DMS53 treated with DMSO at 0.1 percent for 48 hours (cell line): ENCODE measurements around the gene GATD1.
A peak's percentile ranks its signal among the peaks of the same experiment; 100 is the strongest.

Experiments
- DNase-seq: peaks from one replicate; lab custom pipeline; 2025; ENCODE audit not compliant: unreplicated experiment; lab: John Stamatoyannopoulos, UW

Gene GATD1, protein sequence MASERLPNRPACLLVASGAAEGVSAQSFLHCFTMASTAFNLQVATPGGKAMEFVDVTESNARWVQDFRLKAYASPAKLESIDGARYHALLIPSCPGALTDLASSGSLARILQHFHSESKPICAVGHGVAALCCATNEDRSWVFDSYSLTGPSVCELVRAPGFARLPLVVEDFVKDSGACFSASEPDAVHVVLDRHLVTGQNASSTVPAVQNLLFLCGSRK

GRCh38 chr11:777288-778255 is at the start of gene GATD1:
TSS of gene GATD1 (minus strand) at chr11:777487. CDS start at chr11:777462, 25 bp downstream.
- peak; percentile 87 for DNase-seq

DNA sequence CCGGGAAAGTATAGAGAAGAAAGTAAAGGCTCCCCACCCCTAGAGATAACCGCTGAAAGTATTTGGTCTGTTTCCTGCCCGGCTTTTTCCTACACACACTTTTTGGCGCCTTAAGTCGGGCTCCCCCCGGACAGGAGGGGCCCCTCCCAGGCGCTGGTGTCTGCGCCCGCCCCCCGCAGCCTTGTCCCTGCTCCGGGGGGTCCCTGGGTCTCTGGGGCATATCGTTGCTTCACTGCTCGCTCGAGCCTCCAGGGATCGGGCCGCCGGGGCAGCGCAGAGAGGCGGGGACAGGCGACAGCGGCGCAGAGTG is 49.5 kb upstream of the GATD1 start:
- no peak for DNase-seq

- no peak for DNase-seq
Measured at GRCh38 chr11:826227-826621, 48.9 kb upstream of the GATD1 start.

GRCh38 chr11:825366-826226 is 48.3 kb upstream of the GATD1 start:
- DNase-seq, result no peak

DNA sequence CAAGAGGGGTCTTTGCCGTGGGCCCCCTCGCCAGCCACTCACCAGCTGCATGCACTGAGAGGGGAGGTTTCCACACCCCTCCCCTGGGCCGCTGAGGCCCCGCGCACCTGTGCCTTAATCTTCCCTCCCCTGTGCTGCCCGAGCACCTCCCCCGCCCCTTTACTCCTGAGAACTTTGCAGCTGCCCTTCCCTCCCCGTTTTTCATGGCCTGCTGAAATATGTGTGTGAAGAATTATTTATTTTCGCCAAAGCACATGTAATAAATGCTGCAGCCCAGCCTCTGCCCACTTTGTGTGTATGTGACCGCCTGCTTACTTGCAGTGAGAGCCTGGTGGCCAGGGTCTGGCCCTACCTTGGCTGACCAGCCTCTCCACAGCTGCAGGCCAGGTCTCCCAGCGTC is 47.7 kb upstream of the GATD1 start:
- DNase-seq, result peak; percentile 56

- peak; percentile 93 for DNase-seq
Measured at GRCh38 chr11:824292-824880, 47.1 kb upstream of the GATD1 start.

DNA sequence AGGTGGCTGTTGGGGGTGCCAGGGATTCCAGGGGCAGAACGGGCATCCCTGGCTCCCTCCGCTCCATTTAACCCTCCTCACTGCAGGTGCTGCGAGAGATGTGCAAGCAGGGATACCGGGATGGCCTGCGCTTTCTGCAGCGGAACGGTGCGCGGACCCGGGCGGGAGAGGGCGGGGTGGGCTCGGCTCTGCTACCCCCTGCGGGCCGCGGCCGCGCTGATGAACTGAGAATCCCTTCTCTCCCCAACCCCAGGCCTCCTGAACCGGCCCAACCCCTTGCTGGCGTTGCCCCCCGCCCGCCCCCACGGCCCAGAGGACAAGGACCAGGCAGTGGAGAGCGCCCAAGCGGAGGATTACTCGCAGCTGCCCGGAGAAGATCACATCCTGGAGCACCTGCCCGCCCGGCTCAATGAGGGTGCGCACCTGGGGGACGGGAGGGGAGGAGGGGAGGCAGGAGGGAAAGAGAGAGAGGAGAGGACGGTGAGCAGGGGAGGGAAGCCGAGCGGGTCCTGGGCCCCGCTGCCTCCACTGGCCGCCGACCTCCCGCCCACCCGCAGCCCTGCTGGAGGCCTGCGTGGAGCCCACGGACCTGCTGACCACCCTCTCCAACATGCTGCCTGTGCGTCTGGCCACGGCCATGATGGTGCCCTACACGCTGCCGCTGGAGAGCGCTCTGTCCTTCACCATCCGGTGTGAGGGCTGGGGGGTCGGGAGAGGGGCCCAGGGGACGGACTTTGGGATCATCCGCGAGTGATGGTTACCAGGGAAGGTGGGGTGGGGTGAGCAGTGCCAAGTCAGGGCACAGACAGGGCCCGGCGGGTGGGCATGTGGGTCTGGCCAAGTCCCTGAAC is 46.4 kb upstream of the GATD1 start:
- DNase-seq, result peak; percentile 68

GRCh38 chr11:821512-822371 is 44.5 kb upstream of the GATD1 start:
- DNase-seq, result no peak

DNA sequence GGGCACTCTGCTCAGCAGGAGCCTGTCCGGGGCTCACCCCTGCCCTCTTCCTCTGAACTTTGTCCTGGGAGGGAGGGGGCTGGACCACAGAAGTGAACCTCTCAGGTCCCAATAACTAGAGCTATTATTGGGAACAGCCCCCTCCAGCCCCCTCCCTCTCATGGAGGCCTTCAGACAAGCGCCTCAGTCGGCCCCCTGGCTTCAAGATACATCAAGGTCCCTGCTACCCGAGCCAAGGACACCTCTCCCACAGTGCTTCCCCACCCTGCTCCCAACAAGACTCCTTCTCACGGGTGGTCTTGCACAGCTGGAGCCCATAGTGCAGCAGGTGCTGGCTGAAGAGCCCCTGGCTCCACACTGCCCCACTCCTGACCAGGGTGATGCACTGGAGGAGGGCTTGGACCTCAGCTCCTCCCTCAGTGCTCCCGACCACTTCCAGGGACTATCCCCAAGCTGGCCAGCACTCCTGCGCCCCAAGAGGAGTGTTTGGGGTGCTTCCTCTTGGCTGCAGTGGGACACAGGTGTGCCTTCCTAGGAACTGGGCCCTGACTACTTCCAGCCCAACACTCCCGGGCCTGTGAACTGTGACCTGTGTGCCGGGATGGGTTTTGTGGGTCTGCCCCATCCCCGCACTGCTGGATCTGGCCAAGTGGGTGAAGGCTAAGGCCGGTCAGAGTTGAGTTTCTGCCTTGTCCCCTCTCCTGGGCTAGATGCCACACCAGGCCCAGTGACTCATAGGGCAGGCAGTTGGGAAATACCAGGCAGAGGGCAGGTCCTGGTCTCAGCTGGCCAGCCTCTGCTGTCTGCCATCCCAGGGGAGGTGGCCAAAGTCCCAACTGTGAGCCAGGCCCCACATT is 43.6 kb upstream of the GATD1 start:
- DNase-seq, result peak; percentile 37

GRCh38 chr11:819943-820649 is 42.8 kb upstream of the GATD1 start:
- DNase-seq, result peak; percentile 94

DNA sequence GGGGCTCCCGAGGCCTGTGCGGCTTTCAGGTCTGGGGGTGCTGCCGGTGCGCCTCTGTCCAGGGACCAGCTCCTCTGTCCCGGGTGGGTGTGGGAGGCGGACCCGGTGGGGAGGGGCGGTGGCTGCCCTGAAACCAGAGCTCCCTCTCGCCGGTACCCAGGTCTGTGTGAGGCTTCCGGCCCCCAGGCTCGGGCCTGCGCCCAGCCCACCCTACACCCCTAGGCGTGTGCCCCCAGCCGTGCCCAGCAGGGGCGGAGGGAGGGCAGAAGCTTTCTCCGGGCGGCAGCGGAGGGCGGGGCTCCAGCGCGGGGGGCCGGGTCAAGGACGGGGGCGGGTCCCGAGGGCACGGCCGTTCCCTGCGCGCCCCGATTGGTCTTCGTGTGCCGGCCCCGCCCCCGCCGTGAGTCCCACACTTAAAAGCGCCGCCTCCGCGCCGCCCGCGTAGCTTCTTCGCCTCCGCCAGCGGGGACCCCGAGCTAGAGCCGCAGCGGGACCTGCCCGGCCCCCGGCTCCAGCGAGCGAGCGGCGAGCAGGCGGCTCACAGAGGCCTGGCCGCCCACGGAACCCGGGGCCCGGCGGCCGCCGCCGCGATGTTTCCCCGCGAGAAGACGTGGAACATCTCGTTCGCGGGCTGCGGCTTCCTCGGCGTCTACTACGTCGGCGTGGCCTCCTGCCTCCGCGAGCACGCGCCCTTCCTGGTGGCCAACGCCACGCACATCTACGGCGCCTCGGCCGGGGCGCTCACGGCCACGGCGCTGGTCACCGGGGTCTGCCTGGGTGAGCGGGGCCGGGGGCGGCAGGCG is 42.0 kb upstream of the GATD1 start:
- peak; percentile 82 for DNase-seq

- no peak for DNase-seq
Measured at GRCh38 chr11:818396-819128, 41.3 kb upstream of the GATD1 start, which contains the start of gene PNPLA2. TSS of gene PNPLA2 (plus strand) at chr11:818914. CDS start at chr11:819719, 805 bp downstream.

GRCh38 chr11:816433-816779 is 39.1 kb upstream of the GATD1 start:
- DNase-seq, result no peak

- no peak for DNase-seq
Measured at GRCh38 chr11:815675-816432, 38.6 kb upstream of the GATD1 start.

DNA sequence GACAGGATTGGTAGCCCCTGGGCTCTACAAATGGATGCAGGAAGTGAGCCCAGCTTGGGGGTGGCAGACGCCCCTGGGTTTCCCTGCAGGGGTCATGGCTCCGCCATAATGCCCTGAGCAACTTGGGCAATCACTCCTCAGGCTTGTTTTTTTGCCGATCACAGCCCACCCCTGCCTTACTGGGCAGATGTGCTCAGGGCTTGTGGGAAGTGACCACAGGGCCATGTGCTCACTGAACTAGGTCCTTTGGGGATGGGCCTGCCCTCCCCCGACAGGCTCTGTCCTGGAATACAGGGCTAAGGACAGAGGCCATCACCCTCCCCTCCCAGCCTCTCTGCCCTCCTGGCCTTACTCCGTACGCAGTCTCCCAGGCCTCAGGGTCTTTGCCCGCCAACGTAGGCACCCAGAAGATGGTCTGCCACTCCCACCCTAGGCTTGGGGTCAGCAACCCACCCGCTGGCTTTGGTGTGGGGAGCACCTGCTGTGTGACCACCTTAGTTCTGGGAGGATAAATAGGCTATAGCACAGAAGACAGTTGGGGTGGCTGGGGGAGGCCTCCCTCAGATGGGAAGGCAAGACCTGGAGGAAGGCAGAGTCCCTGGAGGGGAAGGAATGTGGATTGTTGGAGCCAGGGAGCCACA is 36.3 kb upstream of the GATD1 start:
- DNase-seq, result no peak
